Measurements from ENCODE around the gene STAP1.

- no peak for TF ChIP-seq CTCF (IDR thresholded peaks at IDR 0.05)
- no peak for TF ChIP-seq POLR2A (IDR thresholded peaks at IDR 0.05)
Measured at GRCh38 chr4:67573193-67573592, 14.7 kb downstream of the STAP1 start.
